GM18909 (cell line): ENCODE data around the gene POLR1C.
"Not testable (repeated sequence)": the region's sequence is repeated elsewhere in the genome, so short reads cannot be mapped to it uniquely, and the experiment has no call there.

Source experiments
- ATAC-seq: cut with Tn5 transposase; IDR thresholded peaks from one replicate; pipeline ENCODE4 v1.9.1; 2021; ENCODE audit warnings: mild to moderate bottlenecking; ENCODE audit not compliant: unreplicated experiment, poor library complexity

Gene POLR1C

GRCh38 chr6:43508481-43509141, 8.3 kb upstream of the POLR1C start:
- no peak for ATAC-seq

- ATAC-seq: no peak
These were observed 7.5 kb upstream of the POLR1C start for GRCh38 chr6:43509142-43509983.

GRCh38 chr6:43509984-43510826, 6.7 kb upstream of the POLR1C start, which contains the start of gene LRRC73:
LRRC73 (minus strand) TSS chr6:43510346; CDS start chr6:43509785, 561 bp downstream.
- ATAC-seq: peak; percentile 72

GRCh38 chr6:43510827-43511163, 6.1 kb upstream of the POLR1C start:
- no peak for ATAC-seq

- no peak for ATAC-seq
These were observed 5.0 kb upstream of the POLR1C start for GRCh38 chr6:43511824-43512415.

GRCh38 chr6:43515808-43516207, 1.1 kb upstream of the POLR1C start:
- no peak for ATAC-seq

- ATAC-seq: no peak
These were observed 557 bp upstream of the POLR1C start for GRCh38 chr6:43516367-43516696.

GRCh38 chr6:43517505-43518357, 842 bp downstream of the POLR1C start:
- no peak for ATAC-seq

GRCh38 chr6:43520097-43520496, 3.2 kb downstream of the POLR1C start:
- ATAC-seq: no peak

GRCh38 chr6:43521836-43522235, 4.9 kb downstream of the POLR1C start:
- no peak for ATAC-seq

GRCh38 chr6:43522547-43523261, 5.8 kb downstream of the POLR1C start:
- no peak for ATAC-seq

GRCh38 chr6:43523284-43523683, 6.4 kb downstream of the POLR1C start:
- ATAC-seq: no peak

- no peak for ATAC-seq
These were observed 7.6 kb downstream of the POLR1C start for GRCh38 chr6:43524483-43524961.

GRCh38 chr6:43532201-43532600, 15.3 kb downstream of the POLR1C start:
- ATAC-seq: no peak

GRCh38 chr6:43538986-43539385, 22.1 kb downstream of the POLR1C start:
- ATAC-seq: not testable (repeated sequence)

- ATAC-seq: not testable (repeated sequence)
These were observed 22.5 kb downstream of the POLR1C start for GRCh38 chr6:43539409-43539808.

GRCh38 chr6:43540507-43540906, 23.6 kb downstream of the POLR1C start:
- no peak for ATAC-seq

- no peak for ATAC-seq
These were observed 25.0 kb downstream of the POLR1C start for GRCh38 chr6:43541774-43542471.
